ENCODE results near the gene PDHA2.

GRCh38 chr4:95830651-95831050 is 9.2 kb upstream of the PDHA2 start:
- TF ChIP-seq CTCF (IDR thresholded peaks at IDR 0.05) (no peak), POLR2AphosphoS5 (IDR thresholded peaks at IDR 0.05) (no peak), POLR2A (IDR thresholded peaks at IDR 0.05) (no peak), EP300 (IDR thresholded peaks at IDR 0.05) (no peak)

Measured in sigmoid colon (tissue), 4 donors.